Mesothelial cell of epicardium (in vitro differentiated cells): ENCODE results near the gene MYOF. TPM values are rescaled to one million over a fixed set of nuclear protein-coding genes. Genes with fewer than 3 reads are reported as not detected.

Experiments used
- DNase-seq, 2 experiments: peaks; one replicate each; pipeline ENCODE4 v3.0.0; 2021; ENCODE audit warnings: low spot score in 2 of 2; ENCODE audit not compliant: unreplicated experiment in 2 of 2
- H3K27ac Mint-ChIP-seq: 2 replicates; pipeline ENCODE4 v1.8.0; 2021; ENCODE audit warnings: mixed read lengths
- H3K27me3 Mint-ChIP-seq: 2 replicates; pipeline ENCODE4 v1.8.0; 2021; ENCODE audit warnings: low read depth, mixed read lengths
- H3K36me3 Mint-ChIP-seq: 2 replicates; pipeline ENCODE4 v1.8.0; 2021; ENCODE audit warnings: mixed read lengths
- H3K4me1 Mint-ChIP-seq: 2 replicates; pipeline ENCODE4 v1.8.0; 2021; ENCODE audit warnings: mixed read lengths
- H3K4me3 Mint-ChIP-seq: 2 replicates; pipeline ENCODE4 v1.8.0; 2021; ENCODE audit warnings: mild to moderate bottlenecking, moderate library complexity, mixed read lengths
- H3K9me3 Mint-ChIP-seq: 2 replicates; pipeline ENCODE4 v1.8.0; 2021; ENCODE audit warnings: mixed read lengths
- total RNA-seq: library from RNA; stranded (reverse); gene quantifications from 3 replicates; pipeline ENCODE4 v1.2.1, GENCODE V29; 2021
- TF ChIP-seq, protein P1 (sequence below): fragments of 200-600 bp; sonication (generic); IDR thresholded peaks from one replicate; pipeline ENCODE4 v1.5.0; 2021; ENCODE audit warnings: antibody characterized with exemption; ENCODE audit not compliant: unreplicated experiment

Gene MYOF
- total RNA-seq, 1 donor from 2014 or later, result 56.0 TPM

DNA sequence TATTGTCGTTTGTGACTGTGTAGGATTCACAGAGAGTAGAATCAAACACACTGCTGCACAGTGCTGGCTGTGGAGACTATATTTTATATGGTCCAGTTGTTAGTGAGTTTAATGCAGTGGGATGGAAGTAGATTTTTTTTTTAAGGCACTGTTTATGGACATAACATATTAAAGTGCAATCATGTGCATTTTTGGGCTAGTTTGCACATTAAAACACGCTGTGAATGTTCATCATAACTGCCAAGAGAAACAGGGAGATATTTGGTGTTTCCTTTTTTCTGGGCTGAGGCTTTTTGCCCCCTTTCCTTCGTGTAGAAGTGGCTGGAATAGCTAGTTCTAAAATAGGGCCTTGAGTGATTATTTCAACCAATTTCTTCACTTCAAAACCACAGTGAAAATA, 139.2 kb downstream of the MYOF start:
- no peaks in the 10 kb centered on the region for H3K27me3 Mint-ChIP-seq
- DNase-seq, result no peak
- H3K4me3 Mint-ChIP-seq, result no peak overlapping the region
- TF ChIP-seq, protein P1, sequence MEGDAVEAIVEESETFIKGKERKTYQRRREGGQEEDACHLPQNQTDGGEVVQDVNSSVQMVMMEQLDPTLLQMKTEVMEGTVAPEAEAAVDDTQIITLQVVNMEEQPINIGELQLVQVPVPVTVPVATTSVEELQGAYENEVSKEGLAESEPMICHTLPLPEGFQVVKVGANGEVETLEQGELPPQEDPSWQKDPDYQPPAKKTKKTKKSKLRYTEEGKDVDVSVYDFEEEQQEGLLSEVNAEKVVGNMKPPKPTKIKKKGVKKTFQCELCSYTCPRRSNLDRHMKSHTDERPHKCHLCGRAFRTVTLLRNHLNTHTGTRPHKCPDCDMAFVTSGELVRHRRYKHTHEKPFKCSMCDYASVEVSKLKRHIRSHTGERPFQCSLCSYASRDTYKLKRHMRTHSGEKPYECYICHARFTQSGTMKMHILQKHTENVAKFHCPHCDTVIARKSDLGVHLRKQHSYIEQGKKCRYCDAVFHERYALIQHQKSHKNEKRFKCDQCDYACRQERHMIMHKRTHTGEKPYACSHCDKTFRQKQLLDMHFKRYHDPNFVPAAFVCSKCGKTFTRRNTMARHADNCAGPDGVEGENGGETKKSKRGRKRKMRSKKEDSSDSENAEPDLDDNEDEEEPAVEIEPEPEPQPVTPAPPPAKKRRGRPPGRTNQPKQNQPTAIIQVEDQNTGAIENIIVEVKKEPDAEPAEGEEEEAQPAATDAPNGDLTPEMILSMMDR, result no peak
- H3K4me1 Mint-ChIP-seq, result peaks cover 11% of the 10 kb centered on the region
- no peak overlapping the region for H3K27ac Mint-ChIP-seq
- peaks cover 34% of the 10 kb centered on the region for H3K36me3 Mint-ChIP-seq
- no peaks in the 10 kb centered on the region for H3K9me3 Mint-ChIP-seq

DNA sequence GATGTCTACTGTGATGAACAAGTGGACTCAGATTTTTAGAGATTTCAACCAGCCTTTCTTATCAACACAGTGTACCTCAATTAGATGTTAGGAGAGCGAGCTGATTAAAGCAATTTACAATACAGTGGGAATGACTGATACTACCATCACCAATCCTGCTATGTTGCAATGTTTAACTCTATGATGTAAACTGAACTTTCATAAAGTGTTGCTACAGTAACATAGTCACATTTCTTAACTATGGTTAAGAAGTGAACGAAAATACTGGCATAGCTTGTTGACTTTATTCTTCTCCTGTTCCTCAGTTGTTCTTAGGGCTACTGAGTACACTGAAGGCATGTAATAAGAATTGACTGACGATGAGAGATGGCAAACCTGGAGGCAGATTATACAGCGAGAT, 139.8 kb downstream of the MYOF start:
- no peaks in the 10 kb centered on the region for H3K9me3 Mint-ChIP-seq
- DNase-seq, result no peak
- no peak overlapping the region for H3K4me3 Mint-ChIP-seq
- peaks cover 11% of the 10 kb centered on the region for H3K4me1 Mint-ChIP-seq
- peaks cover 35% of the 10 kb centered on the region for H3K36me3 Mint-ChIP-seq
- TF ChIP-seq, protein P1, result no peak
- no peaks in the 10 kb centered on the region for H3K27me3 Mint-ChIP-seq
- H3K27ac Mint-ChIP-seq, result no peak overlapping the region

GRCh38 chr10:93337309-93337721, 144.8 kb downstream of the MYOF start:
- H3K27ac Mint-ChIP-seq, result no peak overlapping the region
- H3K9me3 Mint-ChIP-seq, result no peaks in the 10 kb centered on the region
- peaks cover 34% of the 10 kb centered on the region for H3K36me3 Mint-ChIP-seq
- H3K4me3 Mint-ChIP-seq, result no peak overlapping the region
- peaks cover 2% of the 10 kb centered on the region for H3K4me1 Mint-ChIP-seq
- H3K27me3 Mint-ChIP-seq, result no peaks in the 10 kb centered on the region
- no peak for DNase-seq
- TF ChIP-seq, protein P1, result no peak

- H3K27me3 Mint-ChIP-seq, result no peaks in the 10 kb centered on the region
- peaks cover 29% of the 10 kb centered on the region for H3K36me3 Mint-ChIP-seq
- TF ChIP-seq, protein P1, result no peak
- no peak for DNase-seq
- H3K4me3 Mint-ChIP-seq, result no peak overlapping the region
- peaks cover 2% of the 10 kb centered on the region for H3K4me1 Mint-ChIP-seq
- no peaks in the 10 kb centered on the region for H3K9me3 Mint-ChIP-seq
- no peak overlapping the region for H3K27ac Mint-ChIP-seq
Measured at GRCh38 chr10:93336678-93337077, 145.5 kb downstream of the MYOF start.

DNA sequence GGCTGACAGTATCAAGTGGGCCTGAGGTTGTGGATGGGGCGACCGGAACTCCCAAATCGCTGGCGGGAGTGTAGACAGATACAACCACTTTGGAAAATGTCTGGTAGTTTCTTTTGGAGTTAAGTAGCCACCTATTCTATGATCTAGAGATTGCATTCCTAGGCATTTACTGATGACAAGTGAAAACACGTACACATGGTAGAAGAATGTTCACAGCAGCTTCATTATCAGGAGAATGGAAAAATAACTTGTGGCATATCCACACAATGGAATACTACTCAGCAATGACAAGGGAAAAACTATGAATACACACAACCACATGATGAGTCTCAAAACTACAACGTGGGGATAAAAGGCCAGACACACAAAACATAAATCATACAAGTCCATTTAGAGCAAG, 146.0 kb downstream of the MYOF start:
- no peak overlapping the region for H3K4me3 Mint-ChIP-seq
- no peaks in the 10 kb centered on the region for H3K27me3 Mint-ChIP-seq
- H3K27ac Mint-ChIP-seq, result no peak overlapping the region
- TF ChIP-seq, protein P1, result no peak
- DNase-seq, result no peak
- peaks cover 27% of the 10 kb centered on the region for H3K36me3 Mint-ChIP-seq
- no peaks in the 10 kb centered on the region for H3K9me3 Mint-ChIP-seq
- H3K4me1 Mint-ChIP-seq, result peaks cover 2% of the 10 kb centered on the region

- TF ChIP-seq, protein P1, result no peak
- Mint-ChIP-seq H3K4me1 (peaks cover 2% of the 10 kb centered on the region), H3K27me3 (no peaks in the 10 kb centered on the region), H3K9me3 (no peaks in the 10 kb centered on the region), H3K36me3 (peaks cover 19% of the 10 kb centered on the region), H3K4me3 (no peak overlapping the region), H3K27ac (no peak overlapping the region)
- DNase-seq, result no peak
Measured at GRCh38 chr10:93334901-93335327, 147.2 kb downstream of the MYOF start.
